Activated CD8-positive, alpha-beta memory T cell treated with anti-CD3 and anti-CD28 coated beads for 4 hours (primary cell): ENCODE data around the gene MMAB.
A peak's percentile ranks its signal among the peaks of the same experiment; 100 is the strongest.
"Not testable (repeated sequence)": the region's sequence is repeated elsewhere in the genome, so short reads cannot be mapped to it uniquely, and the experiment has no call there.

ENCODE experiments used
- DNase-seq, 2 donors: peaks; one replicate each; pipeline ENCODE4 v3.0.0-alpha.2; 2020; ENCODE audit warnings: low read depth in 2 of 2

Gene MMAB

DNA sequence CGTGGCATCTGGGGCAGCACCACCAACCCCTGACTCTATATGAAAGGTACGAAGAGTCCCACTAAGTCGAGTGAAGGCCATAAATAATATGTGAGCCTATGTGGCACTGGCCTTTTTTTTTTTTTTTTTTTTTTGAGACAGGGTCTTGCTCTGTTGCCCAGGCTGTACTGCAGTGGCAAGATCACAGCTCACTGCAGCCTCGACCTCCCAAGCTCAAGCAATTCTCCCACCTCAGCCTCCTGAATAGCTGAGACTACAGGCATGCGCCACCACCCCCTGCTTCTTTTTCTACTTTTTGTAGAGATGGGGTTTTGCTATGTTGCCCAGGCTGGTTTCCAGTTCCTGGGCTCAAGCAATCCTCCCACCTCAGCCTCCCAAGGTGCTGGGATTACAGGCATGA, 28.8 kb upstream of the MMAB start:
- not testable (repeated sequence) for DNase-seq

DNA sequence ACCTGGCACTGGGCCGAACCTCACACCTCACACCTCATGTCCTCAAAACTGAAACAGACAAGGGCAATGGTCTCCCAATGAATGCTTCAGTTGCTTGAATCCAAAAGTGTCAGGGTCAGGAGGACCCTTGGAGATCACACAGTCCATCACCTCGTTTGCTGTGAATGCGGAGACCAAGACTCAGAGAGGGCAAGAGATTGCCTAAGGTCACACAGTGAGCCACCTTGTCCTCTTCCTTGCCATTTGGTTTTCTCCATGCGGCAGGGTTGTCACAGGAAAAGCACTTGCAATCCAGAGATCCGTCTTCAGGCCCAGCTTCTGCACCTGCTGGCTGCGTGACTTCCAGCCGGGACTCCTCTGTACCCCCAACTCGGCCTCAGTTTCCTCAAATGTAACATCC, 28.3 kb upstream of the MMAB start:
- no peak for DNase-seq

DNA sequence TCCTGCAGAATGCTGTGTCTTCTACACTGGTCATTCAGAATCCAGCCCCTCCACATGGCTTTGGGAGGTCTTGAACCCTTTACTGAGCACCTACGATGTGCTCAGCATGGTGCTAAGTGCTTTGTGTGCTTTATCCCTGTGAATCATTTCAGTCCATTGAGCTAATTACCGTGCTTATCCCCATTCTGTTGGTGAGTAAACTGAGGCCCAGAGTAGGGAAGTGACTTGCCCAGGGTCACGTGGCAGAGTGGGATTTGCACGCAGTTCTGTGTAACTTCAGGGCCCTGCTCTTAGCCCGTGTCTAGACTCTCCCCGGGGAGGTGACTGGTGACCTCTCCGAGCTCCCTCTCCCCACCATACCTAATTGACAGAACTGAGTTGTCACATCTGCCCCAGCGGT, 27.7 kb upstream of the MMAB start:
- no peak for DNase-seq

DNA sequence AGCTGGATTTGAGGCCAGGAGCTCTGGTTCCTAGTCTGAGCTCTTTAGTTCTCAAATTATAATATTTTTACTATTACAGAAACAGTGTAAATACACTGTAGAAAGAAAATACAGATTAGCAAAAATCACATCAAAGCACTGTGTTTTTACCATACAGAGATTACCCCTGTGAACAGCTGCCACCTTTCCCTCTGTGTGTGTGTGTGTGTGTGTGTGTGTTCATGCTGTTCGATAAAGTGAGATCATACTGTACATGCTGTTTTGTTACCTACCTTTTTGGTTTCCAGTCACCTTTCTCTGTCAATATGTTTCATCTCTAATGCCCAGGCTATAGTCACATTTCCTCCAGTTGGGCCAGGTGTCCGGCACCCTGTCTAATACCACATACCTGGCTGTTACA, 27.2 kb upstream of the MMAB start:
- no peak for DNase-seq

DNA sequence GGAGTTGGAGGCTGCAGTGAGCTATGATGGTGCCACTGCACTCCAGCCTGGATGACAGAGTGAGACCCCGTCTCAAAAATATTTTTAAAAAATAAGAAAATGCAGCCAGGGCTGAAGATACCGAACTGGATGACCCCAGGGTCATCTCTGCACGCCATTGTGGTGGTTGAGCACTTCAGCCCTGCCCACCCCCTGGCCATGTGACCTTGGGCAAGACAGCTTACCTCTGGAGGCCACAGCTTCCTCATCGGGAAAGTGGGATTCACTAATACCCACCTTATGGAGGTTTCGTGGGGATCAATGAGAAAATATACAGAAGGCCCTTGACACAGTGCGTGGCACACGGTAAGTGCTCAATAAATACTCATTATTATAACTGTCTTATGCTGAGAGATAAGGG, 25.8 kb upstream of the MMAB start:
- no peak for DNase-seq

DNA sequence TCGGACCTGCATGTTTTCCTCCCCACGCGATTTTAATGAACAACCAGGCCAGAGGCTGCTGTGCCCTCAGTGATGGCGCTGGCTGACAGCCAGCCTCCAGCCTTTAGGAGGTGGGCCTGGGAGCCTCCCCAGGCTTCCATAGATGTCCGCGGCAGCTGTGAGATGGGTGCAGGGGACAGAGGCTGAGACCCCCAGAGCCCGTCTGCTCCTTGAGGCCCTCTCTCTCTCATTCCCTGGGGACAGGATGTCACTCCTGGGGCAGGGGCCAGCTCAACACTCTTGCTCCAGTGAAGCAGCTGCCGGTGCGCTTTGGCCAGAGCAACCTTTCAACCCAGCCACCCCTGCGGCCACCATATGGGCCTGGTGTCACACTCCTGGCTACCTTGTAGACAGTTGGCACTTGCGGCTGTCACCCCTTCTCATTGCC, 25.1 kb upstream of the MMAB start:
- DNase-seq = no peak

DNA sequence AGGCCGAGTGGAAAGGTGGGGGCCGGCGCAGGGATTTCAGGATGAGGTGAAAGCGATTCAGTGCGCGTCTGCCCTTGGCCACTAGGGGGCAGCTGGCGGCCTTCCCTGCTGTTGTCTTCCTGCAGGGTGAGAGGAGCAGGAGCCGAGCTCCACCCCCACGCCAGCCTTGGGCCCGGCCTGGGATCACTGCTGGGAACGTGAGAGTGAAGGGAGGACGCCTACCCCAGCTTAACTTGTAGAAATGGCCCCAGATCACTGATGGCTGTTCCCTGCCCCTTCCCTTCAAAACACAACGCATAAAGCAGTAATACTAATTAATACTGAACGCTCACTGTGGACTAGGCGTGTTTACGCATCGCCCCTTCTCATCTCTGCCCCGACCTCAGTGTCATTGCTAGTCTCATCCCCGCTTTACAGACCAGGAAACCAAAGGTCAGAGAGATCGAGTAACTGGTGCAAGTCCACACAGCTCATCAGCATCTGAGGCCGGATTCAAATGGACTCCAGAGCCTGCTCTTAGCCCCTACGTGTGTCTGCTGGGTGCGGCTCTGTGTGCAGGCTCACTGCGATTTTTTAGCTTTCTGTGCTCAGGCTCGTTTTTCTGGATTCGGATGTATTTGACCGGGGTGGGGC, 24.6 kb upstream of the MMAB start:
- peak; percentile 14 to 16 for DNase-seq

DNA sequence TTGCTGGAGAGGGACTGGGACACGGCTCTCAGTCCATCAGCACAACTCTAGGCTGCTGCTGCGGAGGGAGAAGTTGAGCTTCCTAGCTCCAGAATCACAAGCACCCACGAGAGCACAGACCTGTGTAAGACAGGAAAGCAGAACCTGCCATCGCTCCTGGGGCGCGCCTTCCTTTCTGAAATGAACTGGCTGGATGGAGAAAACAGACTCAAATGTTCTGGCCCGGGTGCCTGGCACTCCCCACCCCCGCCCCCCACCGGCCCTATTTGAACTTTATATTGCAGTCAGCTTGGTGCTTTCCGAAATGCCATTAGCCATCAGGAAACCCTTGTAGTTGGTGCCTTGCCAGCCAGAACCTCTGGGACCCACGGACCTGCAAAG, 24.1 kb upstream of the MMAB start:
- no peak for DNase-seq

DNA sequence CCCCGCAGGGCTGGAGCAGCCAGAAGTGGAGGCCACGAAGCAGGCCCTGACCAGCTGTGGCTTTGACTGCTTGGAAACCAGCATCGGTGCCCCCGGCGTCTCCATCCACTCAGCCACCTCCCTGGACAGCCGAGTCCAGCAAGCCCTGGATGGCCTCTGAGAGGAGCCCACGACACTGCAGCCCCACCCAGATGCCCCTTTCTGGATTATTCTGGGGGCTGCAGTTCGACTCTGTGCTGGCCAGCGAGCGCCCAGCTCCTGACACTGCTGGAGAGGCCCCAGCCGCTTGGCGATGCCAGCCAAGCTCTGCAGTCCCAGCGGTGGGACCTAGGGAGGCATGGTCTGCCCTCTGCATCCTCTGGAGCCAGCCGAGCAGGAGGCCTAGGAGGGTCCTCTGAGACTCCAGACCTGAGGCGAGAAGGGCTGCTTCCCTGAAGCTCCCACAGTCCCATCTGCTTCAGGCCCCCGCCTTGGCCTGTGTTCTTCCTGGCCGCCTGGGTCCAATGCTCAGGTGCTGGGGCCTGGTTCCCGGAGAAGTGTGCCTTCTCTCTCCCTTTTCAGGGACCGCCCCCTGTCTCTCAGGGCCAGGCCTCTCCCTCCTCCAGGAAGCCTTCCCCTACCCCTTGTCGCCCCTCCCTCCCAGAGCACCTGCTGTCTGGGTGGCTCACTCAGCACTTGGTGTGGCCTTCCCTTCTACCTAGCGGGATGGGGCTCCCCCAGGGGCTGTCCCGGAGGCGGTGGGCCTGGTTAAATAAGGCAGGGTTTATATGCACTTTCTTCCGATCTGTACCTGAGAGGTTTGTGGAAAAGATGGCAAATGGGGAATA, 23.3 kb upstream of the MMAB start:
- DNase-seq = no peak

DNA sequence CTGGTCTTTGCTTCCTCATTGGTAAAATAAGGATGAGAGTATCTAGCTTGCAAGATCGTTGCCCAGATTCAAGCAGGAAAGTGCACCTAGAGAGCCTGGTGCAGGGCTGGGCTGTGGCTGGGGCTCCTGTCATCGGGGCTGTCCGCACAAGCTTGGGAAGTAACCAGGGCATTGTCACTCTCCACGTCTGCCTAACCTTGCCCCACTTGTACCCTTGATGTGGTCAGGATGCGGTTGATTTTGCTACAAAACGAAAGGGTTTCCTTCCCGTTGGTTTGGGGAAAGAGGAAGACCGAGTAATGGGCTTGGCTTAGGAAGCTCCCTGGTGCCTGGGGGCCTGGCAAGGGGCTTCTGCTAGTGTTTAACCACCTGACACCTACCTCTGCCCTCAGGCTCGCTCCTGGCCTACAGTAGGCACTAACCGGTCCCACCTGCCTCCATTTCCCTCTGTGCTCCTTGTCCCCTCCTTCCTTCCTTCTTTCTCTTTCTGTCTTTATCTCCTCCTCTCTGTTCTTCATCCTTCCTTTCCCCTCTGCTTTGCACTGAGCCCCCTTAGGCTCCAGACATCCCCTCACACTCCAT, 22.1 kb upstream of the MMAB start:
- DNase-seq = no peak

DNA sequence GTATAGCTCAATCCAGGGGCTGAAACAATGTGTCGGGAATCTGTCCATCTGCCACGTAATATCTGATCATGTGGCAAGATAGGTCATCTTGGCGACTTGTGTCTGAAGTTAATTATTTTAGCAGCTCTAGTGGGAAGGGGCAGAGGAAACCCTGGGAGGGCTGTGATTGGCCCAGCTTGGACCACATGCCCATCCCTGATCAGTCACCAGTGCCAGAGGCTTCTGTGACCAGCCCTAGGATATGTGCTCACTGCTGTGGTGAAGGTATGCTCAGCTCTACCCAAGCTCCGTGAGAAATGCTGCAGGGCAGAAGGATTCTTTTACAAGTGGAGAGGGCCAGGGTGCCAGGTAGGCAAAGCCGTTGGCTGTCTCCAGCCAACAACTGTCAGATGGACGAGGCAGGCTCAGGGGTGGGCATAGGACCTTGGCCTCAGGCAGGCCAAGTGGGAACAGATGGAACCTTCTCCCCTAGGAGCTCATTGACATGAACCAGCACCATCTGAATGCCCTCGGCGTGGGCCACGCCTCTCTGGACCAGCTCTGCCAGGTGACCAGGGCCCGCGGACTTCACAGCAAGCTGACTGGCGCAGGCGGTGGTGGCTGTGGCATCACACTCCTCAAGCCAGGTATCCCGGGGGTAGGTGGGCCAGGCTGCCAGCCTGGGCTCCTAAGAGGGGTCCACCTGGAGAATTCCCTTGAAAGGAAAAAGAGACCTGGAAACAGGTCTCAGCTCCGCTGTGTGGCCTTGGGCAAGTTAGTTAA, 21.4 kb upstream of the MMAB start:
- DNase-seq = no peak

DNA sequence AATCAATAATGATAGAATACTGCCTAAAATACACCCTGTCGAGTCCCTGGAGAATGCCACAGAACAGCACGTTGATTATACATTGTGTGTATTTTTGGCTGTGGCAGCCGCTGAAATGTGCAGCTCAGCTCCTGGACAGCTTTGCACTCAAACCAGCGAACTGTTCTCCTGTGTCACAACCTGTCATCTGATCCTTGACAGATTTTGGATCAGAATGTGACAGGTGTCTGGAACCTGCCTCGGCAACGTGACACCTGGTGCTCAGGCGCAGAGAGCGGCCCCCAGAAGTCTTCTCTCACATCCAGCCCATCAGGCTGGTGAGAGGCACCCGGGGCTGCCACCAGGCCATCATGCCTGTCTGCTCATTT, 19.6 kb upstream of the MMAB start:
- DNase-seq = no peak

DNA sequence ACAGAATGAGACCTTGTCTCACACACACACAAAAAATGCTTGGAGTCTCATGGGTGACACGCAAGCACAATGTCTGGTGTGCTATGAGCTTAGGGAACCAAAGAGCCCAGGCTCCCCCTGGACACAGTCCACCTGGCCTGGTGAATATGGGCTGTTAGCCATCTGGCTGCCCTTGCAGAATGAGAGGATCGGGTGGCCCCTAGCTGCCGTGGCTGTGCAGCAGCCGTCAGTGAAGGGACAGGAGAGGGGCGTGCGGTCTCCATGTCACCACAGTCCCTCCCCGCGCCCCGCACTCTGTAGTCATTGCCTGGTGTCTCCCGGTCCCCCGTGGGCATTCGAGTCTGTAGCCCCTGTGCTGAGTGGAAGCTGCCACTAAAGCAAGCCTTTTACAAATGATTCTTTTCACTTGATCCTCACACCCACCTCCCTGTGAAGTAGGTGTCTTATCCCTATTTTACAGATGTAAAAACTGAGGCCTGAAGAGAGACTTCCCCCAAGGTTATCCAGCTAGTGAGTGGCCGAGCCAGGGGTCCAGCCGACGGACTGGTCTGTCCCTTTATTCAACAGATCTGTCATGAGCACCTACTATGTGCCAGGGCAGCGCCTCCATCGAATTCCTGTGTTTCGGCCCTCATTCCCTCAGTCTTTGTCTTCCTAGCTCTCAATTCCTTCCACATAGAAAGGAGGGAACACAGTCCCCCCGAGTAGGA, 19.0 kb upstream of the MMAB start:
- DNase-seq = no peak

DNA sequence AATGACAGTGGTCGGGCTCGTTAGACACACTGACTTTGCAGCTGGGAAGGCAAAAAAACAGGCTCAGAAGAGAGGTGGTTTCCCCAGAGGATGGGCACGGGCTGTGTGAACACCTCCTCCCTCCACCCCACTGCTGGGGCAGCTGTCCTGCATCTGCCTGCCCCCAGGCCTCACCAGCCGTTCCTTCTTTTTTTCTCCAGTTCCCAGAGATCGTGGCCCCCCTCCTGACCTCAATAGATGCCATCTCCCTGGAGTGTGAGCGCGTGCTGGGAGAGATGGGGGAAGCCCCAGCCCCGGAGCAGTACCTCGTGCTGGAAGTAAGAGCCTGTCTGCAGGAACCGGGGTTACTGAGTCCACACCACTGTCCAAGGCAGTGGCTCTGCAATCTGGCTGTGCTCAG, 17.7 kb upstream of the MMAB start:
- DNase-seq = no peak

DNA sequence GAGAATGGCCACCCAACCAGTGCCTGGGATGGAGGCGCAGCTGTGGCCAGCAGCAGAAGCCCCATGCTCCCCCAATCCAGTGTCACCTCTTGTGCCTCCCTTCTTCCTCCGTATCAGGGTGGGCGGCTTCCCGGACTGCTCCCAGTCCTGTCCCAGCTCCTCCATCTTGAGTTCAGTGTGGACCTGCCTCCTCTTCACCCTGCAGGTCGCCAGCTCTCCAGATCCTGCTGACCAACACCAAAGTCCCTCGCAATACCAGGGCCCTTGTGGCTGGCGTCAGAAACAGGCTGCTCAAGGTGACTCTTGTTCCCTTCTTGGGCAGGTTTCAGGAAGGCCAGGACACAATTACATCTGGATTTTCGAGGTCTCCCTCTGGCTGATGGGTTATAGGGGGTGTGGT, 17.3 kb upstream of the MMAB start:
- DNase-seq = no peak

DNA sequence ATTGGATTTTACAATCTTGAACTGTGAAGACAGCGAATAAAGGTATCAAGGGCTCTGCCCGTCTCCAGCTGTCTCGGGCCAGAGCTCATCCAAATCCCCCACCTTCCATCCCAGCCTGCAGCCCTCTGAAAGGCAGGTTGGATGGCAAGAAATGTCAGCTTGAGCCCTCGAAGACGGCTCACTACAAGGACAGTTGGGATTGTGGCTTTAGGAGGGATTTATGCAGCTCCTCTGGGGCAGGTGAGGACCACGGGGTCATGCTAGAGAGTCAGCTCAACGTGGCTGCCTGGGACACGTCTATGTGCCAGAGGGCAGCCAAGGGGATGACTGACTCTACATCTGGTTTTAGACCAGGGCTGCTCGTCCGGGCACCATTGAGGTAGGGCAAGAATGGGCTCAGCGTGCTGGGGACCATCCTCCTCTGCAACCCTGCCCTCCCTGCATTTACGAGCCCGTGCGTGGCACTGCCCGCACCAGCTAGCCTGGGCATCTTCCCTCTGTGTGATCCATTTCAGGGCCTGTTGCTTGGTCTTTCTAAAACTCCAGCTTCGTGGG, 16.5 kb upstream of the MMAB start:
- DNase-seq = no peak

DNA sequence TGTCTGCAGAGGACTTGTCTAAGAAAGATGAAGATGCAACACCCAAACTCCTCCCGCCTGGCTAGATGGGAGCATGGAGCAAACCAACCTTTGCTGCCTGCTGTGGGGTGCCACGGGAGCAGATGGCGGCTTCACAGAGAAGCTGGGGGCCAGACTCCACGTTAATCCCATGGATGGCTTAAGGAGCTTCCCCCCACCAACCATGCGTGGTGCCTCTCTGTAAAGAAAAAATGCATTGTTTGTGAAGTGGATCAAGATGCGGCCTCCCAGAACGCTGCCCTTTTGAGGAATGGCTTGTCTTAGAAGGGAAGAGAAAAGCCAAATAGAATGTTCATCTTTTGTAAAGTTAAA, 15.9 kb upstream of the MMAB start:
- no peak for DNase-seq

DNA sequence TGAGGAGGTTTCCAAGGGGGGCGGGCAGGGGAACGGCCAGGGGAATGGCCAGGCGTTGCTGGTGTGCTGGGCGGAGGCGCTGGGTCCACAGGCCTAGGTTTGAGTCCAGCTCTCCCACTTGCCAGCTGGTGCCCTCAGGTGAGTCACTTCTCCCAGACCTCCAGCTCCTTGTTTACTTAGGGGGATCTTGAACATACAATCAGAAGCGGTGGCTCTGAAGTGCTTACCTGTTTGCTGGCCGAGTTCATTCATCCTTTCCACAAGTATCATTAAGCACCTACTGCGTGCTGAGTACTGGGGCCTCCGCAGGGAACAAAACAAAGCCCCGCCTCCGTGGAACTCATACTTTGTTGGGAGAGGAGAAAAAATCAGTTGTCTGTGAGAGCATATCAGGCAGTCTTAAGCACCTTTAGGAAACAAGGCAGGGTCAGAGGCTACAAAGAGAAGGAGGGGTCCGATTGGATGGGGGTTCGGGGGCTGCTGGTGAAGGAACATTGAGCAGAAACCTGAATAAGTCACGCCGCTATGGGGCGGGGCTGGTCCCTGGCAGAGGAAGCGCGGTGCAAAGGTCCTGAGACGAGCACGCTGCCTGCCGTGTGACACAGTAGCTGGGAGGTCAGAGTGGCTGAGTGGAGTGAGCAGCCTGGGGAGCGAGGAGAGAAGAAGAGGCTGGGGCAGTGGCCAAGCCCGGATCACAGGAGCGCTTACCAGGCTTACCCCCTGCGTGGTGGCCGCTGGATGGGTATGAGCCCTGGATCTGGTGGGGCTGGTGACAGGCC, 15.3 kb upstream of the MMAB start:
- no peak for DNase-seq

DNA sequence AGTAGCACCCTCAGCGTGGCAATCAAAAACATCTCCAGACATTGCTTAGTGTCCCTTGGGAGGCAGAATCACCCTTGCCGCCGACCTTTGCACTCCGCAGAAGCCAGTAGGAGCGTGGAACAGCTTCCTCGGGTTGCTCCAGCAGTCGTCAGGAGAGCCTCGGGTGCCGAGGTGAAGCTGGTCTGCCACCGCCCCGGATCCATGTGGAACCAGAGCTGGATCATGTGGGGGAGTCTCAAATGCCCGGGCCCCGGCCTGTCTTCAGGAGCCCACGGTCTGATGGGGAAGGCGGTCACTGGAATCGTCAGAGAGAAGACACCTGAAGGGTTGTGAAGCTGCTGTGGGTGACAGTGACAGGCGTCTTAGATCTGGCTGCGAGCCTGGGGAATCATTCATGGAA, 14.6 kb upstream of the MMAB start:
- DNase-seq = no peak

DNA sequence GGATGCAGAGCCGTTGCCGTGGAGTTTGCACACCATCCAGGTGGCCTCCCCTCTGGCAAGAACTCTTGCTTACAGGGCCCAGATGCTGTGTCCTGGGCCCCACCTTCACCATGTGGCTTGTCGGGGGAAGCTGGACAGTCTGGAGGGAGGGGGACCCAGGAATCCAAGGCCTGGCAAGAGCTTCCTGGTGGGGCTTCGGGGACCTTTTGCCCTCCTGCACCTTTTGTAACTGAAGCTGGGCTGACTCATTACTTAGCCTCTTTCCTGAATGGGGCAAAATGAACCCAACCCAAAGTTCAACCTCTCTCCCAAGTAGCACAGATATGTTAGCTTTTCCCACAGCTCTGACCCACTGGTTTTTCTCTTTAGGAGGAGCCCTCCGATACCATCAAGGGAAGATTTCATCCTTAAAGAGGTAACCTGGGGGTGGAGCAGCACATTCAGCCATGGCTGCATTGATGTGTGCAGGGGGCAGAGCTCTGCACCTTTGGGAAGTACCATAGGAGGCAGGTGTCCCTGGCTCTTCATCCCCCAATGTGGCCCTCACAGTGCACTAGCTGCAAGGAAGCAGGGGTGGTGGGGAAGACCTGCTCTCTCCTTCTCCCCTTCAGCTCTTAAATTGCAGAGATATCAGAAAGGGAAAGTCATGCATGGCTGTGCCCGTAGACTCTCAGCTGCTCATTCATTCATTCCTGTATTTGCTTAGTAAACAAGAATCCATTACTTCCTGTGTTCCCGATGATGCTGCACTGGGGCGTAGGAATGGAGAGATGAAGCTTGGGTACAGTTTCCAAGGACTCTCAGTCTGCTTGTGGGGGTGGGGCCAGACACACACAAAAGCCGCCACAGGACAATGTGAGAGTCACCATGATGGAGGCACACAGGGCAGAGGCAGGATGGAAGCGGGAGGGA, 13.3 kb upstream of the MMAB start:
- no peak for DNase-seq
